Activated T-helper 2 cell treated with anti-CD3 and anti-CD28 coated beads, Interferon-gamma antibody, Interleukin-2, Interleukin-4, amounts not matched to agents 10 μg/mL and 5 μg/mL and 100 μg/mL, durations not matched to agents 14 hours and 24 hours and 36 hours (primary cell): ENCODE measurements around the gene FOLR2. TPM values are rescaled to one million over a fixed set of nuclear protein-coding genes. Genes with fewer than 3 reads are reported as not detected.

Experiments used
- DNase-seq: peaks from one replicate; pipeline ENCODE4 v3.0.0; 2021; ENCODE audit warnings: low spot score
- H3K27ac Mint-ChIP-seq: one replicate; pipeline ENCODE4 v1.8.0; 2021; ENCODE audit warnings: mixed read lengths
- H3K27me3 Mint-ChIP-seq: one replicate; pipeline ENCODE4 v1.8.0; 2021; ENCODE audit warnings: low read depth, mixed read lengths
- H3K36me3 Mint-ChIP-seq: one replicate; pipeline ENCODE4 v1.8.0; 2021; ENCODE audit warnings: low read depth, mixed read lengths
- H3K4me1 Mint-ChIP-seq: one replicate; pipeline ENCODE4 v1.8.0; 2021; ENCODE audit warnings: low read depth, mixed read lengths
- H3K4me3 Mint-ChIP-seq: one replicate; pipeline ENCODE4 v1.8.0; 2021; ENCODE audit warnings: low read depth, mild to moderate bottlenecking, moderate library complexity, mixed read lengths
- H3K9me3 Mint-ChIP-seq: one replicate; pipeline ENCODE4 v1.8.0; 2021; ENCODE audit warnings: mixed read lengths
- intact Hi-C: fragments of 100-400 bp; cut with micrococcal nuclease; formaldehyde crosslinking; loops from one replicate; pipeline ENCODE4 v1.15.1; 2023
- total RNA-seq: library from RNA; stranded (reverse); gene quantifications from 2 replicates; pipeline ENCODE4 v1.2.3, GENCODE V29; 2022

FOLR2 gene
- total RNA-seq, 1 donor from 2014 or later: not detected

DNA sequence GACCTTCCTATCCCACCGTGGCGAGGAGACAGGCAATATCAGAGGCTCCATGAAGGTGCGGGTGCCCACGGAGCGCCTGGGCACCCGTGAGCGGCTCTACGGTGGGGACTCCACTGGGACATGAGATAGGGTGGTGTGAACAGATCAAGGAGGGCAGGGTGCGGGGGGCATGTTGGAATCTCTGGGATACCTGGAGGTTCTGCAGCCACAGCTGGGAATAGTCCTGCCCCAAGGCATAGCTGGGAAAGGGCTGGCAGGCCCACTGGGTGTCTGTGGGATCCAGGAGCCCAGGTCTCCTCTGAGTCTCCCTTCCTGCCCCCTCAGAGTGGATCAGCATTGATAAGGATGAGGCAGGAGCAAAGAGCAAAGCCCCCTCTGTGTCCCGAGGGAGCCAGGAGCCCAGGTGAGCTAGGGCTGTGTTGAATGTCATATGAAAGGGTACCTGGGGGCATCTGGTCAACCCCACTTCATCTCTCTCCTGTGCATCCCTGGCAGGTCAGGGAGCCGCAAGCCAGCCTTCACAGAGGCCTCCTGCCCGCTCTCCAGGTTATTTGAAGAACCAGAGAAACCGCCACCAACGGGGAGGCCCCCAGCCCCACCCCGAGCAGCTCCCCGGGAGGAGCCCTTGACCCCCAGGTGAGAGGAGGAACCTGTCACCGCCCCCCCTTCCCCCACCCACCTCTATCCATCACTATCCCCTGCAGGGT lies 18.9 kb downstream of the FOLR2 start:
- no peaks in the 10 kb centered on the region for H3K9me3 Mint-ChIP-seq
- H3K4me3 Mint-ChIP-seq: no peak overlapping the region
- peaks cover 12% of the 10 kb centered on the region for H3K27me3 Mint-ChIP-seq
- intact Hi-C loops: loop anchor here (5.0 kb wide), 1 partner anchor 197 kb away; the partner anchor contains the start of gene CLPB
- H3K4me1 Mint-ChIP-seq: peaks cover 7% of the 10 kb centered on the region
- no peak for DNase-seq
- no peak overlapping the region for H3K27ac Mint-ChIP-seq
- H3K36me3 Mint-ChIP-seq: peaks cover 63% of the 10 kb centered on the region

- Mint-ChIP-seq H3K9me3 (no peaks in the 10 kb centered on the region), H3K4me3 (no peak overlapping the region), H3K4me1 (peaks cover 12% of the 10 kb centered on the region), H3K36me3 (peaks cover 59% of the 10 kb centered on the region), H3K27ac (no peak overlapping the region), H3K27me3 (peaks cover 18% of the 10 kb centered on the region)
- intact Hi-C loops: loop anchor here (5.0 kb wide), 1 partner anchor 196 kb away; the partner anchor contains the start of gene CLPB
- no peak for DNase-seq
Measured at GRCh38 chr11:72236083-72236697, 19.6 kb downstream of the FOLR2 start.

GRCh38 chr11:72236774-72237111 lies 20.1 kb downstream of the FOLR2 start:
- intact Hi-C loops: loop anchor here (5.0 kb wide), 1 partner anchor 196 kb away; the partner anchor contains the start of gene CLPB
- H3K27ac Mint-ChIP-seq: no peak overlapping the region
- peaks cover 12% of the 10 kb centered on the region for H3K4me1 Mint-ChIP-seq
- no peak overlapping the region for H3K4me3 Mint-ChIP-seq
- no peaks in the 10 kb centered on the region for H3K9me3 Mint-ChIP-seq
- DNase-seq: no peak
- peaks cover 53% of the 10 kb centered on the region for H3K36me3 Mint-ChIP-seq
- H3K27me3 Mint-ChIP-seq: peaks cover 23% of the 10 kb centered on the region

DNA sequence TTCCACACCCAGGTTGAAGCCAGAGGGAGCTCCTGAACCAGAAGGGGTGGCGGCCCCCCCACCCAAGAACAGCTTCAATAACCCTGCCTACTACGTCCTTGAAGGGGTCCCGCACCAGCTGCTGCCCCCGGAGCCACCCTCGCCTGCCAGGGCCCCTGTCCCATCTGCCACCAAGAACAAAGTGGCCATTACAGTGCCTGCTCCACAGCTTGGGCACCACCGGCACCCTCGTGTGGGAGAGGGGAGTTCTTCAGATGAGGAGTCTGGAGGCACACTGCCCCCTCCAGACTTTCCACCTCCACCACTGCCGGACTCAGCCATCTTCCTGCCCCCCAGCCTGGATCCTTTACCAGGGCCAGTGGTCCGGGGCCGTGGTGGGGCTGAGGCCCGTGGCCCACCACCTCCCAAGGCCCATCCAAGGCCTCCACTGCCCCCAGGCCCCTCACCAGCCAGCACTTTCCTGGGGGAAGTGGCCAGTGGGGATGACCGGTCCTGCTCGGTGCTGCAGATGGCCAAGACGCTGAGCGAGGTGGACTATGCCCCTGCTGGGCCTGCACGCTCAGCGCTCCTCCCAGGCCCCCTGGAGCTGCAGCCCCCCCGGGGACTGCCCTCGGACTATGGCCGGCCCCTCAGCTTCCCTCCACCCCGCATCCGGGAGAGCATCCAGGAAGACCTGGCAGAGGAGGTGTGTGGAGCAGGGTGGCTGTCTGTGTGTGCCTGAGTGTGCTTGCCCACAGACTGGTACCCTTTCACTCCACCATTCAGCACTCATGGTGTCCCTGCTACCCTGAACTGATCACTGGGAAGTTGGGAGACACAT lies 20.7 kb downstream of the FOLR2 start:
- H3K4me1 Mint-ChIP-seq: peaks cover 14% of the 10 kb centered on the region
- intact Hi-C loops: loop anchor here (5.0 kb wide), 1 partner anchor 195 kb away; the partner anchor contains the start of gene CLPB
- H3K27ac Mint-ChIP-seq: no peak overlapping the region
- peaks cover 29% of the 10 kb centered on the region for H3K27me3 Mint-ChIP-seq
- no peak for DNase-seq
- peaks cover 47% of the 10 kb centered on the region for H3K36me3 Mint-ChIP-seq
- H3K4me3 Mint-ChIP-seq: no peak overlapping the region
- no peaks in the 10 kb centered on the region for H3K9me3 Mint-ChIP-seq

DNA sequence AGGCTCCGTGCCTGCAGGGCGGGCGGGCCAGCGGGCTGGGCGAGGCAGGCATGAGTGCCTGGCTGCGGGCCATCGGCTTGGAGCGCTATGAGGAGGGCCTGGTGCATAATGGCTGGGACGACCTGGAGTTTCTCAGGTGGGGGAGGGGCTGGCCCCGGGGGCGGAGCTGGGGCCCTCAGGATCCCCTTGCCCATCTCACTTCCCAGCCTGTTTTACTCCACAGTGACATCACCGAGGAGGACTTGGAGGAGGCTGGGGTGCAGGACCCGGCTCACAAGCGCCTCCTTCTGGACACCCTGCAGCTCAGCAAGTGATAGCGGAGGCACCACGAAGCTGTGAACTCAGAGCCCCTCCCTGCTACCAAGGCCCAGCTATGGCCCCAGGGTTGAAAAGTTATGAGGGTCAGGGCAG lies 21.5 kb downstream of the FOLR2 start:
- H3K4me1 Mint-ChIP-seq: peaks cover 14% of the 10 kb centered on the region
- peak; percentile 36 for DNase-seq
- H3K27ac Mint-ChIP-seq: no peak overlapping the region
- H3K27me3 Mint-ChIP-seq: peaks cover 36% of the 10 kb centered on the region
- intact Hi-C loops: loop anchor here (5.0 kb wide), 1 partner anchor 194 kb away; the partner anchor contains the start of gene CLPB
- no peak overlapping the region for H3K4me3 Mint-ChIP-seq
- peaks cover 42% of the 10 kb centered on the region for H3K36me3 Mint-ChIP-seq
- no peaks in the 10 kb centered on the region for H3K9me3 Mint-ChIP-seq

DNA sequence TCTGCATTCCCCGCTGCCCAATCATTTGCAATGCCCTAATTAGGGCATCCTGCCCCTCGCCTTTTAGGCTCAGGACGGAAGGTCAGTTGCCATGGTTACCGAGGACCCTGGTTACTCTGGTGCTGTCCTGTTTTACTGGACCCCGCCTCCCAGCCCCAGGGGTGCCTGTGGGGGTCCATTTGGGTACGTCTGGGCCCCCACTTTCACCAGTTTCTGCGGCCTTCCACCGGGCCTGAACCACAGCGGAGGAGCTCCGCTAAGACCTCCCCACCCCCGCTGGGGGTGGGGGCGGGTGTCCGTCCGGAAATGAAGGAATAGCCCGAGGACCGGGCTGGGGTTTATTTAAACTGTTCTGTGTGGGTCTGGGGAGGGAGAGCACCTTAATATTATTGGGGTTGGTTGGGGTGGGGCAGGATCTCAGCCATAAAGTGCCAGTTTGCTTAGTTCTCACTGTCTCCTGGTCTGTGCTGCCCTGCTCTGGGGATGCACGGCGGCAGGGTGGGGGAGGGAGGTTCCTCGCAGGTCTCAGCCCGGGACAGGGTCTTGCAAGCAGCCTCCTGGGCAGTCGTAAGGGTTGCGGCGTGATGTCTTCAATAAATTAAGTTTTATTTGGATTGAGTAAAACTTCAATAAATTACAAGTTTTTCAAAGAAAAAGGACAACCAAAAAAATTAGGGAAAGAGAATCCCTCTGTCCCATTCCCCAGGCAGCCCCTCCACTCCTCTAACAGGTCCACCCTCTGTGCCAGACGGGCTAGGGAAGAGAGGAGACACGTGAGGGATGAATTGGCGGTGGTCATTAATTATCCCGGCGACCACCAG lies 22.1 kb downstream of the FOLR2 start:
- H3K36me3 Mint-ChIP-seq: peaks cover 37% of the 10 kb centered on the region
- H3K27me3 Mint-ChIP-seq: peaks cover 40% of the 10 kb centered on the region
- no peak overlapping the region for H3K4me3 Mint-ChIP-seq
- DNase-seq: no peak
- H3K9me3 Mint-ChIP-seq: no peaks in the 10 kb centered on the region
- H3K27ac Mint-ChIP-seq: no peak overlapping the region
- peaks cover 15% of the 10 kb centered on the region for H3K4me1 Mint-ChIP-seq
- intact Hi-C loops: loop anchor here (5.0 kb wide), 1 partner anchor 194 kb away; the partner anchor contains the start of gene CLPB

DNA sequence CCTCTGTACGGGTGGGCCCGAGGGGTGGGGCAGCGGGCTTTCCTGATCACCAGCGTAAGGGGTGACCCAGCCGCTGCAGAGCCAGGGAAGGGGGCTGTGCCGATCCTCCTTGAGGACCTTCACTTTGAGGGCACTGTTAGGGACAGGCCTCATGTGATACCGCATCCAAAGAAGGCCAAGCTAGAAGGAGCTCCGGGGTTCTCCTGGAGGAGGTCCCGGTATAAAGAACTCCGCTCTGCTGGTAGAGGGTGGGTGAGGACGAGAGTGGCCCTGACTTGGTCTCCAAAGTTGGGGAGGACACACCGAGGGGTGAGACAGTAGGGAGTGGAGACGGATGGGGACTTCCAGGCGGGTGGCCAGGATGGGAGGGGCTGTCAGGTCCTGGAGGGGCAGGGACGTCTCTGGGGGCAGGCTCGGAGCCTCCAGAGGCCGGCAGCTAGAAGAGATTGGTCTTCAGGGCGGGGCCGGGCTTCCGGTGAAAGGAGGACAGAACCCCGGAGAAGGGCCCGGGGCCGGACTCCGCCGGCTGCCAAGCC lies 22.8 kb downstream of the FOLR2 start:
- Mint-ChIP-seq H3K27ac (no peak overlapping the region), H3K9me3 (no peaks in the 10 kb centered on the region), H3K36me3 (peaks cover 31% of the 10 kb centered on the region), H3K4me1 (peaks cover 15% of the 10 kb centered on the region), H3K27me3 (peaks cover 41% of the 10 kb centered on the region), H3K4me3 (no peak overlapping the region)
- intact Hi-C loops: loop anchor here (5.0 kb wide), 1 partner anchor 193 kb away; the partner anchor contains the start of gene CLPB
- no peak for DNase-seq

- H3K4me1 Mint-ChIP-seq: peaks cover 18% of the 10 kb centered on the region
- intact Hi-C loops: loop anchor here (5.0 kb wide), 1 partner anchor 192 kb away; the partner anchor contains the start of gene CLPB
- H3K4me3 Mint-ChIP-seq: peak overlapping the region; percentile 58
- H3K36me3 Mint-ChIP-seq: peaks cover 26% of the 10 kb centered on the region
- H3K27ac Mint-ChIP-seq: no peak overlapping the region
- H3K27me3 Mint-ChIP-seq: peaks cover 47% of the 10 kb centered on the region
- no peak for DNase-seq
- H3K9me3 Mint-ChIP-seq: no peaks in the 10 kb centered on the region
Measured at GRCh38 chr11:72239849-72240460, 23.4 kb downstream of the FOLR2 start.

DNA sequence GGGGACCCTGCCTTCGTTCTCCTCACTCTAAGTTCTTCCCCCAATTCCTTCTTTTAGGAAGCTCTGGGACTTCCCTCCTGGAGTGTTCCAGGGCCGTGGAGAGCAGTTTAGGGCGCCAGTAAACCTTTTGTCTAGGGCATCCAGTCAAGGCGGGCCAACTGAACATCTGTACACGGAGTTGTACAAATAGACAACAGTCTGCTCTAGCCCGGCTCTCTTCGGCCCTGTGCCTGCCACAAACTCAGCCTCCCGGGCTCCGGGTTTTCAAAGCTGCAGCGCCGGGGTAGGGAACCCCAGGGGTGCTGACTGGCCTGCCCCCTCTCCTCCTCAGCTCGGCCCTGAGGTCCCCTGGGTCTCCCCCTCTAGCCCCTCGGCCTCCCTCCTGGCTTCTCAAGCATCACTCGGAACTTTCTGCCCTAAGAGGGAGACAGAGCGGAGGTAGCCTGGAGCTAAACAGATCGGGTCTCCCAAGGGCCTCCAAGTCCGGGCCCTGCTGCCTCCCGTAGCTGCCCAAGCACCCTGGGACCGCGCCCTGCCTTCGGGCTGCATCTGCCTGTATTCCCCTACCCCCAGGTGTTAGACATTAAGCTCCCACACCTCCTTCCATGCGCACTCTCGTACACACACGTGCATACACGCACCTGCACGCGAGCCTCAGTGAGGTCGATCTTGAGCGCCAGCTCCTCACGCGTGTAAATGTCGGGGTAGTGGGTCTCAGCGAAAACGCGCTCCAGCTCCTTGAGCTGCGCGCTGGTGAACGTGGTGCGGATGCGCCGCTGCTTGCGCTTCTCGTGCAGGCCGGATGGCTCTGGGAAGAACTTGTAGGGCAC lies 24.1 kb downstream of the FOLR2 start:
- H3K9me3 Mint-ChIP-seq: no peaks in the 10 kb centered on the region
- H3K27me3 Mint-ChIP-seq: peaks cover 47% of the 10 kb centered on the region
- intact Hi-C loops: no loop called here
- peaks cover 18% of the 10 kb centered on the region for H3K4me1 Mint-ChIP-seq
- H3K36me3 Mint-ChIP-seq: peaks cover 23% of the 10 kb centered on the region
- H3K27ac Mint-ChIP-seq: no peak overlapping the region
- peak overlapping the region; percentile 58 for H3K4me3 Mint-ChIP-seq
- DNase-seq: no peak

GRCh38 chr11:72241291-72241781 lies 24.7 kb downstream of the FOLR2 start:
- H3K27ac Mint-ChIP-seq: no peak overlapping the region
- DNase-seq: no peak
- H3K4me1 Mint-ChIP-seq: peaks cover 18% of the 10 kb centered on the region
- H3K36me3 Mint-ChIP-seq: peaks cover 23% of the 10 kb centered on the region
- intact Hi-C loops: no loop called here
- no peak overlapping the region for H3K4me3 Mint-ChIP-seq
- H3K27me3 Mint-ChIP-seq: peaks cover 47% of the 10 kb centered on the region
- H3K9me3 Mint-ChIP-seq: no peaks in the 10 kb centered on the region

DNA sequence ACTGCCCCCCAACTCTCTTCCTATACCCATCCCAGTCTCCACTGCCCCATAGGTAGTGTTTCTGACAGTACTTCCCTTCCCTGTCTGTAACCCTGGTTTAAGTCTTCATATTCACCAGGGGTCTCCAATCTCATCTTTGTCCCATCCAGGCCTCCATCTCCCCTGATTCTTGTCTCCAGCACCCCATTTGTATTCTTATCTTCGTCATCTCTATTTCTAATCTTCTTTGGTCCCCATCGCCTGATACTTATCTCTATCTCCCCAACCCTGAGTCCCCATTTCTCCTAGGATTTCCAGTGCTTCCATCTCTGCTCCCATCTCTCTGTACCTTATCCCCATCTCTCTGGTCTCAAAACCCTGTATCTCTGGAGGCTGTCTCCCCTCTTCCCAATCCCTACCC lies 25.5 kb downstream of the FOLR2 start:
- peaks cover 18% of the 10 kb centered on the region for H3K4me1 Mint-ChIP-seq
- H3K27ac Mint-ChIP-seq: no peak overlapping the region
- no peaks in the 10 kb centered on the region for H3K9me3 Mint-ChIP-seq
- H3K27me3 Mint-ChIP-seq: peaks cover 47% of the 10 kb centered on the region
- peaks cover 15% of the 10 kb centered on the region for H3K36me3 Mint-ChIP-seq
- intact Hi-C loops: no loop called here
- no peak overlapping the region for H3K4me3 Mint-ChIP-seq
- no peak for DNase-seq
